Cerebellar cortex (tissue), 1 donor: ENCODE data around the gene ARL4C.
"Not testable (repeated sequence)": the region's sequence is repeated elsewhere in the genome, so short reads cannot be mapped to it uniquely, and the experiment has no call there.

ENCODE experiments used
- DNase-seq: peaks from one replicate; pipeline ENCODE4 v3.0.0-alpha.2; 2015; ENCODE audit warnings: low spot score

The ARL4C gene

DNA sequence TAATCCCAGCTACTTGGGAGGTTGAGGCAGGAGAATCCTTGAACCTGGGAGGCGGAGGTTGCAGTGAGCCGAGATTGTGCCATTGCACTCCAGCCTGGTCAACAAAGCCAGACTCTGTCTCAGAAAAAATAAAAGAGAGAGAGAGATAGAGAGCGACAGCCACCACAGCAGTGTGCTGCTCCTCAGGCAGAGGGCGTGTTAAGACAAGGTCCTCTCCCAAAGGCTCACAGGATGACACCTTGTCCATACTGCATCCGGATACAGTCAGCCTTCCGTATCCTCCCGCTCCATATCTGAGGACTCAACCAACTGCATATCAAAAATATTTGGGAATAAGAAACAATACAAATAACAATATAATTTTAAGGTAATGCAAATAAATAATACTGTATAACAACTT lies 20.1 kb downstream of the ARL4C start:
- no peak for DNase-seq

DNA sequence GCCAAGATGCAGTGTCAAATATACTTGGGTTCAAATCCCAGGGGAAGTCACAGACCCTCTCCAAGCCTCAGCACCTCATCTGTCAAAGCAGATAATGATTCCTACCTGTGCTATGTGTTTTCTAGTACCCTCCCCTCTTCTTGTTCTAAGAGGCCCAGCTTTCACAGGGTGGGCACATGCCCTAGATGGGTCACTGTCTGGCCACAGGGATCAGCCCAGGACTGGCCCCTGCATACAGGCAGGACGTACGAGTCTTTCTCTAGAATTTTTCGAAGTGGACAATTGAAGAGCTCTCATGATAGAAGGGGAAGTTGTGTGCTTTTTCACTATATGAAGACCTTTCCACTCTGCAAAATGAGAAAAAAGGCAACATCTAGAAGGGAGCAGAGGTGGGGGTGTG lies 22.2 kb downstream of the ARL4C start:
- DNase-seq, result no peak

DNA sequence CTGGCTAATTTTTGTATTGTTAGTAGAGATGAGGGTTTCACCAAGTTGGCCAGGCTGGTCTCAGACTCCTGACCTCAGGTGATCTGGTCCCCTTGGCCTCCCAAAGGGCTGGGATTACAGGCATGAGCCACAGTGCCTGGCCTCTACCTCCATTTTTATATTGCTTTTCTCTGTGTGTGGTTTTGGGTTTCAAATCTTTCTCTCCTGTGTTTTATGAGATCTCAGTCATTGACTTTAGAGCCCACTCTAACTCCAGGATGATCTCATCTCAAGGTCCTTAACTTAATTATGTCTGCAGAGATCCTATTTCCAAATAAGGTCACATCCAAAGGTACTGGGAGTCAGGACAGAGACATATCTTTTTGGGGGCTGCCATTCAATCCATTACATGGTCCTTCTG lies 24.7 kb downstream of the ARL4C start:
- DNase-seq, result no peak

DNA sequence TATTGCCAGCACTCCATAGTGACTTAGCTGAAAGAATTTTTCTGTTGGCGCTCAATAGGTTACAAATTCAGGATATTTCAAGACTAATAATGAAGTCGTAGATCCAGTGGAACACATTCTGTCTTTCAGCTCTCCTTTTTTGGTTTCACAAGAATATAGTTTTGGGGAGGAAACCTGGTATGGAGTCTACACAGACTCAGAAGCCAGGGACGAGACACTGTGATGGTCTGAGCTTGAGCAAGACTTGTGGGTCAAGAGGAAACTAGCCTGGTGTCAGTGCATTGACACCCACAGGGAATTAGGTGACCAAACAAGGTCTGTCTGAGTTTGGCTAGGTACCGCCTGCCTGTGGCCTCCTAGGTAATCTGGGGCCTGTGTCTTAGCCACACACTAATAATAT lies 26.9 kb downstream of the ARL4C start:
- no peak for DNase-seq

DNA sequence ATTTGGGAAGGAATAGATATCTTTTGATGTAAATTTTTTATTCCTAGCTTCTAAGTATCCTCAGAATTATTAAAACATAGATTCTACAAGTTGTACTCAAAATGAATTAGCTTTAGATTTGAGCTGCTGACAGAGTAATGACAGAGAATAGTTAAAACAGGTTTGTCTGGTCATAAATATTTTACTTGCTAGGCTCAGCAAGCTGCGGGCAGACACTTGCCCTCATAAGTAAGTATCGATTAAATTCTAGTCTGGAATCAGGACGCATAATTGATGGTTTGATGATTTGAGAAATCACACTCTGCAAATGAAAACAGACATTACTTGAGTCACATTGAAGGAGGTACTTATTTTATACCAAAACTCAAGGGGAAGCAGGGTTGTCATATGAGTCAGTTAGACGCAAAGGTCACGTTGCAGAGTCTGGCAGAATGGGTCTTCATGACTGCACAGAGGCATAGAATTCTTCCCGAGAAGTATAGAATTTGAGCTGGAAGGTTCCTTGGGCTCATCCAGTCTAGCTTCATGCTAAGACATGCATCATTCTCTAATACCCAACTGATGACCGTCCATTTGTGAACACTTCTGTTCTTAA lies 27.5 kb downstream of the ARL4C start:
- no peak for DNase-seq

DNA sequence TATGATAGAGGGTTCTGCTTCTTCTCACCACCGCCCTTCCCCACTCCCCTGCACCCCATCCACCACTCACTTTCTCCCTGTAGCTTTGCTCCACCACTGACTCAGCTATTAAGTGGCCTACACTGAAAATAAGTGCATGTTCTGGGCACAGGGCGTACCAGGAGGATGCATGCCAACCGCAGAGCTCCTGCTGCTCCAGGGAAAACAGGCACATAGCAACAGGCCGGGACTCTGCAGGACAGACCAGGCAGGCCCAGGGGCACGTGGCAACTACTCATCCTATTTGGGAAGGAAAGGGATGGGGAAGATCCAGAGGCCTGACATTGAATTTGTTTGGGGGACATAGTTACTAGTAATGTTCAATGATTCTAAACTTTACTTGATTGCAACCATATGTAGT lies 28.4 kb downstream of the ARL4C start:
- peak; percentile 69 for DNase-seq

DNA sequence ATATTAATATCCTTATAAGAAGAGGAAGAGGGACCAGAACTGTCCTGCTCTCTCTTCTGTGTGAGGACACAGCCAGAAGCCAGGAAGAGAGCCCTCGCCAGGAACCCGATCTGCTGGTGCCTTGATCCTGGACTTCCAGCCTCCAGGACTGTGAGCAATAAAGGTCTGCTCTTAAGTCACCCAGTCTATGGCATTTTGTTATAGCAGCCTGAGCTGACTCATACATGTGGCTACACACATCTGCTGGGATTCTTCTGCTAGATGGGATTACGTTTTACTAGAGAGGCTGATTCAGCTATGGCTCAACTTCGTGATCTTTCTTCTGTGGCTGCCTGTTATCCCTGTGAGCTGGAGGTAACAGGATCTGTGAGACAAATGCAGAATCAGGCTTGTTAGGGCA lies 29.6 kb downstream of the ARL4C start:
- DNase-seq, result no peak

DNA sequence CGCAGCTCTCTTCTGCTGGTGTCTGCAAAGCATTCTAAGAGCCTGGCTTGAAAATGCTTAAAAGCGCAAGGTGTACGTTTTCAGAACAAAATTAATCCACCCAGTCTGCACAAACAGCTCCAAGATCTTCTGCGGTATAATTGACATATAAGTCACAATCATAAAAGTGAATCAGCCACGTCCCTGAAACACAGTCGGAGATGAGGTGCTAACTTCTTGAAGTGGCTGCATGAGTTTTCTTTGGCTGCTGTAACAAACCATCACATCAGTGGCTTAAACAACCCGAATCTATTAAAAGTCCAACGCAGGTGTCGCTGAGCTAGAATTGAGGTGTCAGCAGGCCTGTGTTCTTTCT lies 32.6 kb downstream of the ARL4C start:
- no peak for DNase-seq

DNA sequence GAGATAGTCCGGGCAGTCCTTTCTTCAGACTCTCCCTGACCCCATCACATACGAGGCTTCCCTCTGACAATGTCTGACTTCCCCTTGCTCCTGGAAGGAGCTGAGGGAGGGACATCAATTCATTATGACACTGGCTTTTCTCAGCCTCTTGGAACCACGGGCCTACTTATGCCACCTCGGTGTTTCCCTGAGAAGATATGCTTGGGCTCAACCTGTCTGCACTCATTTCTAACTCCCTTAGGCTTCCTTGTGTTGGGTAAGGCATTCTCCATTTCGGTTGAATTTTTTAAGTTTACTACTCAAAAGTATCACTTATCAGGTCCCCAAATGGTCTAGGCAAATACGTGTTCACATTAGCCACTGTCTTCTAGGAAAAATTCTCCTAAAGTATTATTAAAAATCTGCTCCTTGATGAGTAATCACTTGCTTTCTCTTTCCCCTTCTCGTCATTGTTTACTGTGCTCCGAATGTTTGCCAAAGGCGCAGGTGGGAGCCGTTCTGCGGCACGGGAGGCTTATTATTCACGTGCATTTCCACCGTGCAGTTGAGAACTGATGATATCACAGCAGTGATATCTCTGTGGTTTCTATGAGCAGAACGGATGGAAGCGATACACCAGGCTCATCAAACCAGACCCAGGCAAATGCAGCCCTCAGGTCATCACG lies 33.1 kb downstream of the ARL4C start:
- DNase-seq, result no peak

DNA sequence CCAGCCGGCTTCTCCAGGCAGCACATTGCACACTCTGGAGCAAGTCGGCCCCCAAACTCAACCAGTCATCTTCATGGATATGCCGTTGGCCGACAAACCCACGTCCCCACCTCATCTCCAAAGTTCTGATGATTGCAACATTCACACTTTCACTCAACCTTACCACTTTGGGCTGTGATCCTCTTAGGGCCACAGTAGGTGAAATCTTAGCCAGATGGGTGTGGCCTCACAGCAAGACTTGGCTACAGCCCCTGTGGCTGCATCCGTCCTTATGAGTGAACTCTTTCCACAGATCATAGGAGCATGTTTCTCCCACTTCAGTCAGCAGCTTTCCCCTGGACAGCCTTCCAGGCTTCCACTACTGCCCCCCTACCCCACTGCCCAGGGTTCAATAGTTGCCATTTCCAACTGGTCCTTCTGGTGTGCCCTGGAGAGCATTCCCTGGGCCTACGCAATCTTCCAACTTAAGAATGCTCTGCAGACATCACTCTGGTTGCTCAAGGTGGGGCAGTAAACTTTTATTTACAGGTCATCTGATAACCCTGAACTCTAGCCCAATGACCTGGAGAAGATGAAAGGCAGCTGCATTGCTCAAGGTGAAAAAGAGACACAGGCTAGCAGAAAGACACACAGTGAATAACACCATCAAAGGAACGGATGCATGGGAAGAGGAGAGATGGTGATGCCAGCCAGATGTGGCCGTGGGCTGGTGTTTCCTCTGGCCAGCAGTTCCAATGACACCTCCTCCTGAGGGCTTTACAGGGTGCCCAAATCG lies 34.5 kb downstream of the ARL4C start:
- no peak for DNase-seq

DNA sequence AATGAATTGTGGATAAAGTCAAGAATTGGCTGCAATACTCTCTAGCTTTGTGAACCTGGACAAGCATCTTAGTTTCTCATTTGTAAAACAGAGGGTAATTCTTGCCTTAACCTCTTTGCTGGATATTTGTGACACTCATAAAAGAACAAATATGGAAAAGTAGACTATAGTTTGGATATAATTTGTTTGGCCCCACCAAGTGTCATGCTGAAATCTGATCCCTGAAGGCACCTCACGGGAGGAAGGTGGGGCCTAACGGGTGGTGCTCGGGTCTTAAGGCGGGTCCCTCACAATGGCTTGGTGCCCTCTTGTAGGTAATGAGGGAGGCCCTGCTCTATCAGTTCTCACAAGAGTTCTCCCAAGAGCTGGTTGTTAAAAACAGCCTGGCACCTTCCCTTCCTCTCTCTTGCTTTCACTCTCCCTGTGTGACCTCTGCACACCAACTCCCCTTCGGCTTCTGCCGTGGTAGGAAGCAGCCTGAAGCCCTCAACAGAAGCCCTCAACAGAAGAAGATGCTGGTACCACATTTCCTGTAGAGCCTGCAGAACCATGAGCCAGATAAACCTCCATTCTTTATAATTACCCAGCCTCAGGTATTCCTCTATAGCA lies 37.4 kb downstream of the ARL4C start:
- no peak for DNase-seq

DNA sequence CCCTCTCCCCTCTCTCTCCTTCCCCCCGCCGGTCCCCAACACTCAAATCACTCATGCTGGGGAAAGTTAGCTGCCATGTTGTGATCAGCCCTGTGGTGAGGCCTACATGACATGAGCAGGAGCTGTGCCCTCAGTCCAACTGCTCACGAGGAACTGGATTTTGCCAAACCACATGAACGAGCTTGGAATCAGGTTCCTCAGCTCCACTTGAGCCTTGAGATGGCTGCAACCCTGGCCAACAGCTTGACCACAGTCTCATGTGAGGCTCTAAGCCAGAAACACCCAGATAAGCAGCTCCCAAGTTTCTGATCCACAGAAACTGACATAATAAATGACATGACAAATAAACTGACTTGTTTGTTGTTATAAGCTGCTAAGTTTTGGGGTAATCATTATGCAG lies 38.4 kb downstream of the ARL4C start:
- no peak for DNase-seq

DNA sequence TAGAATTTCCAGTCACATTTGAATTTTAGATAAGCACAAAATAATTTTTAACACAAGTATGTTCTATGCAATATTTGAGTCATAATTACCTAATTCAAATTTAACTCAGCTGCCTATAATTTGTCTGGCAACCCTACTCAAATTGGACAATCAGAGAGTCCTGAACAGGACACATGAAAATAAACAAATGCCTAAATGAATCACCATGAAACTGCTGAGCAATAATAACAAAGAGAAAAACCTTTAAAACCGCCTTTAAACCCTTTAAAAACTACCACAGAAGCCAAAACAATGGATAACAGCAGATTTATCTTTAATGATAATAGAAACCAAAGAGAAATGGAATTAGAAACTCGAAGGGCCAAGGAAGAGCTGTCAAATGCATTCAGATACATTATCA lies 39.5 kb downstream of the ARL4C start:
- DNase-seq, result no peak

DNA sequence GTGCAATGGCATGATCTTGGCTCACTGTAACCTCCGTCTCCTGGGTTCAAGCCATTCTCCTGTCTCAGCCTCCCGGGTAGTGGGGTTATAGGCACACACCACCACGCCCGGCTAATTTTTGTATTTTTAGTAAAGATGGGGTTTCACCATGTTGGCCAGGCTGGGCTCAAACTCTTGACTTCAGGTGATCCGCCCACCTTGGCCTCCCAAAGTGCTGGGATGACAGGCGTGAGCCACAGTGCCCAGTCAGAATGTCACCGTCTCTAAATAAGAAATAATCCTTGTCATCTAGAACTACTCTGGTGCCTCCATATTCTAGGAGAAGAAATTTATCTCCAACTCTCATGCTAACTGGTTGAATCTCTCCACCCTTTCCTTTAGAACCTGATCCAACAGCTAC lies 41.6 kb downstream of the ARL4C start:
- not testable (repeated sequence) for DNase-seq

DNA sequence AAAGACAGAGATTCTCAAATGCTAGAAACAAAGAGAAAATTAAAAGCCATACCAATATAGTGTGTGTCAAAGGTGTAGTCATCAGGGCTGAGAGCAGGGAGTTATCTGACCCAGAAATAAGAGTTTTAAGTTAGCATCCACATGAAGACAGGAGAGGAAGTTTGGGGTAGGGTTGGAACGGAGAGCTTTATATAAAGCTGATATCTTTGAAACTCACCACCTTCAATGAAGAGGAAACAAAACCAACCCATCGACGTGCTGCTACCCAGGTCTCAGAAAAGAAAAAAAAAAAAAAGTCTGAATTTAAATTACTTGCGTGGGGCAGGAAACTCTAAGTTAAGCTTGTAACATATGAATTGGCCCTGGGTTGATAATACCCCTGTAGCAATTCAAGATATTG lies 42.4 kb downstream of the ARL4C start:
- no peak for DNase-seq

DNA sequence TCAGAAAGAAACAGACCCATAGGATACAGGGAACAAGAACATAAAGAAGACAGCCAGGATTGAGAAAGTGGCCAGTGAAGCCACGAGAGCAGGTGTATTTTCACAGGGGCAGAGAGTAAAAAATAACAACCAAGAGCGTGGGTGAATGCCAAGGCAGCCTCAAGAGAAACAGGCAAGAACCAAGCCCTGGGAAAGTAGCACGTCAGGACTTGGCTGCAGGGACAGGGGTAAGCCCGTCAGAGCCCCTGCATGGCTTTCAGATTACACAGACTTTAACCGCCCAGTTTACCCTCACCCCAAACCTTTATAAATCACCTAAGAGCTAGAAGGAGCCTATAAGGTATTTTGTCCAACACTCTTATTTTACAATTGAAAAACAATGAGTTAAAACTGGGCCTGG lies 43.7 kb downstream of the ARL4C start:
- DNase-seq, result no peak

DNA sequence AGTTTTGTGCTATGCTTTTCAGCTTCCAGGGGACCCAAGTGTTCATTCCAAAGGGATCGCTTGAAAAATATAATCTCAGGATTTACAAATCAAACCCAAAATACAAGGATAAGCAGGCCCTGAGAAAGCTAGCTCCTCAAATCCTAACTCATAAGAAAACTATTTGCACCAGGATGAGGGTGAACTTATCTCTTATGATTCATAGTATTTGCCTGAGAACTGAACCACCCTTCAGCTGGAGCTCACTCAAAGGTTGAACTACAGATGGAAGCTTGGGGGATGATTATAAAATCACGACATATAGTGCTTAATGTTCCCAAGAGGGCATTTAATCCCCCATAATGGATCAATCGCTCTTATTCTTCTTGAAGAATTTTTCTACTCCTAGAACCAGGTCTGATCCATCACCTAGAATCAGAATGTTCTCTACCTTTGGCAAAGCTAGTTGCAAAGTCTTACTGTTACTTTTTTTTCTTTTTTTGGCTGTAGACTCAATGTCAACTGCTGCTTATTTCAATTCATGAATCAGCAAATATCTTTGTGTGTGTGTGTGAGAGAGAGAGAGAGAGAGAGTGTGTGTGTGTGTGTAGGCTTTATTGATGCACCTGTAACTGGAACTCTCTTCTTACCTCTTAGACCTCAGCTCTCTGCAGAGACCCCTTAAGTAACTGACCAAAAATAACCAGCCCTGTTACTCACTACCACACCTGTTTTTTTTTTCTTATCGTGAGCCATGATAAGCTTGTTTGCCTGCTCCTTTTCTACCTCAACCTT lies 44.8 kb downstream of the ARL4C start:
- DNase-seq, result no peak

DNA sequence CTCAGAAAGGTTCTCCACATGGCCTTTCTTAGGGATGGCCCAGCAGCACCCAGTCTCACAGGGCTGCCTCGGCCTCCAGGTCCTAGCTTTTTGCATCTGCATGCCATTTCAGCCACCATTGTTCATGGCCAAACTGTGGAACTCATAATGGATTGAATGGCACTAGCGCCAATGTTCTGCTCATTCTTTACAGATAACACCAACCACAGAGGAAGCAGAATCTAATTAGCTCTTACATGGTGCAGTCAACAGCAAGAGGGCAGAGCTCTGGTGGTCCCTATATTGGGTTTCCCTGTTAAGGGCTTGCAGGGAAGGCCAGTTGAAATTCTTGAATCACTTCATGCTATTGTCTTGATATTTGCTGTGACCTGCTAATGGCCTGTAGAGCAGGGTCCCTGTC lies 45.6 kb downstream of the ARL4C start:
- DNase-seq, result no peak

DNA sequence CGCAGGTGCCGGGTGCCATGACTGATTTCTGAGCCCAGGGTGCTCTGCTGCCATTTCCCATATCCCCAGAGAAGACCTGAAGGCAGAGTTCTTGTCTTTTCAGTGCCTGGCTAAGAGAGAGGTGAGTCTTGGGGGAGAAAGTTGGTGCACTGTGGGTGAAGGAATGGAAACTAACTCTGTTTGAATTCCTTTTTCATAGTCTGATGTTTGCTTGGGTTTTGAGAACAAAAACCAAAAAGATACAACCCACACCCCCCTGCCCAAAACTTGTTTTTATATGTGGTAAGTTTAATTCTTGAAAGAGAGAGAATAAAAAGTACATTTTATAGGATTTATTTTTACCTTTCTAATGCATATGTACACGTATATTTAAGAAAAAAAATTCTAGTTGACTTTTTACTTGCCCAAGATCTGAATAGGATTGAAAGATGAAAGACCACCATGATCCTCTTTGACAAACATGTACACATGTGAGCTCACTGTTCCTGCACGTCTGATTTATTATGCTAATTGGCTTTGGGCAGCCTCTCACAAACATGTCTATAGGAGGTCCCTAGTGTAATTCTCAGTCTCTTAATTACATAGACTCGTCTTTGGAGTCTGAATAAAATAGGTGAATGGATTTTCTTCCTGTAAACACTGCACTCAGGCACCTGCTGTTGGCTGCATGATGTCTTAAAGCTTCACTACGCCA lies 46.3 kb downstream of the ARL4C start:
- no peak for DNase-seq

DNA sequence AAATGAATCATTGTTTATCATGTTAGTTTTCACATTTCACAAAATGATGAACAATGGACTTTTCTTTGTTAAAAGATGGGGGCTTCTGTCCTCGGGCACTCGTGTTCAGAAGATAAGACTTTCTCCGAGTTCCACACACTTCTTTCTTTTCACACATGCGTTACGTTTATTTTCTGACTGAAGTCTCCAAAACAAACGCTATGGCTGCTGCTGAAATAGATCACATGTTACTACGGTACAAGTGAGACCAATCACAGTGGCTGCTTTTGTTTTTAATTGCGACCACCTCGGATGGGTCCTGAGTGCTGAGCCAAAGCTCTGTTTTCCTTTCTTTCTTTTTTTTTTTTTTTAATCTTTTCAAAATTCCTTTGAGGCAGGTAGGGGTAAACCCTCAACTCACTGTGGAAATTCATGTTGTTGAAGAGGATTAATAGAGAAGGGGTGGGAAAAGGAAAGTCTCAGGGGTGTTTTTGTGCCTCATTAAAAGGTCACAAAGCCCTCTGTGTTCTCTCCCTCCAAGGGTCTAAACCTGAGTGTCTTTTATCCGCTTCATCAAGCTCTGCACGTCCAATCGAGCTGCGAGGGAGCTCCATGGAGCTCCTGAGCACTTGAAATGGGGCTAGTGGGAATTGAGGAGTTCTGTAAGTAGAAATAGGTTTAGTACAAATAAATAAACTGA lies 48.2 kb downstream of the ARL4C start:
- peak; percentile 82 for DNase-seq

DNA sequence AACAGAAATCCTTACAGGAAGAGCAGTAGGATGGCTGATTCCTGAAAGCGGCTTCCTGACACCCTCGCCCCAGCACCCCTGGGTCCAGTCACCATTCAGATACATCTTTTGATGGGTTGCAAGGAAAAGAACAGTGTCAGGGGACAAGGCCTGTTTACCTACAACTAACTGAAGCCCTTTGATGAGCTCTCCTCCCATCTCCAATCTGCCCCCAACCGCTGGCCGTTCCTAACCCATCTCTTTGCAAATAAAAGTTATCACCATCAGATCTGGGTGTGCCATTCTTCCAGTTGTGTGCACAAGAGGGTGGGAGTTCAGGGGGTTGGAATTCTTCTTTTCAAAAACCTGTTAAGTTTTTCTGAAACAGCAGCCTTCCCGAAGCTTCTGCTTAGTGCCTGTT lies 48.9 kb downstream of the ARL4C start:
- DNase-seq, result no peak
